Measurements from ENCODE around the gene COL6A3.

COL6A3 gene

DNA sequence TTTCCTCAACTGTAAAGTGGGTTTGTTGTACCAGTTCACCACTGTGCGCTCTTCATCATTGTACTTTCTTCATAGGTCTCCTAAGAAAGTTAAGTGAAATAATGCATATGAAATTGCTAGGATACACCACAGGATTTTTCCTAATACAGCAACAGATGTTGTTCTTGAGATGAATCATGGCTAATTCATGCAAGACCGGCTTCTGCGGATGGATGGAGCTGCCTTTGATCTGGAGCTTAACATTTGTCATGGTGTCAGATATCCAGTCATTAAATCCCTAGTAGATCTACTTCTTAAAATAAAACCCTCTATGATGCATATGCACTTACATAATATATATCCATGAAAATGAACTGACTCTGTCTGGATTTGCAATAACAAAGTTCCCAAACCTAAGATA lies 114.1 kb downstream of the COL6A3 start:
- DNase-seq = no peak
- Histone ChIP-seq H3K4me1 (ENCODE audit: control extremely low read depth in 1 of 4, control insufficient read depth in 4 of 4, insufficient read depth in 4 of 4, low read length in 3 of 4) (no peaks in the 10 kb centered on the region), H3K27me3 (replicated peaks in 2 of 5; ENCODE audit: control insufficient read depth in 4 of 5, insufficient read depth in 5 of 5, low read length in 4 of 5) (no peaks in the 10 kb centered on the region), H3K9me3 (ENCODE audit: control extremely low read depth in 1 of 5, control insufficient read depth in 4 of 5, insufficient read depth in 2 of 5, low read depth in 1 of 5, low read length in 4 of 5) (peaks cover 0 to 6% (median 3%) of the 10 kb centered on the region in 5 experiments), H3K36me3 (ENCODE audit: control insufficient read depth in 4 of 4, insufficient read depth in 4 of 4, low read length in 3 of 4) (no peaks in the 10 kb centered on the region), H3K4me3 (ENCODE audit: control insufficient read depth in 1 of 7, extremely low read depth in 1 of 7, insufficient read depth in 4 of 7, low read depth in 2 of 7, low read length in 6 of 7) (no peak overlapping the region), H3K27ac (ENCODE audit: insufficient read depth in 1 of 2, low read depth in 1 of 2, low read length in 2 of 2, poor library complexity in 1 of 2, severe bottlenecking in 2 of 2) (no peak overlapping the region)
- WGBS (ENCODE audit: insufficient coverage) = 100% methylated on average over 2 of the region's 3 CpGs
- ChIA-PET CTCF (no interaction called here), POLR2A (interaction anchor here (0.5 kb wide), 1 partner anchor 9 kb away, joined by 3 read pairs; no protein-coding TSS in a partner anchor)

DNA sequence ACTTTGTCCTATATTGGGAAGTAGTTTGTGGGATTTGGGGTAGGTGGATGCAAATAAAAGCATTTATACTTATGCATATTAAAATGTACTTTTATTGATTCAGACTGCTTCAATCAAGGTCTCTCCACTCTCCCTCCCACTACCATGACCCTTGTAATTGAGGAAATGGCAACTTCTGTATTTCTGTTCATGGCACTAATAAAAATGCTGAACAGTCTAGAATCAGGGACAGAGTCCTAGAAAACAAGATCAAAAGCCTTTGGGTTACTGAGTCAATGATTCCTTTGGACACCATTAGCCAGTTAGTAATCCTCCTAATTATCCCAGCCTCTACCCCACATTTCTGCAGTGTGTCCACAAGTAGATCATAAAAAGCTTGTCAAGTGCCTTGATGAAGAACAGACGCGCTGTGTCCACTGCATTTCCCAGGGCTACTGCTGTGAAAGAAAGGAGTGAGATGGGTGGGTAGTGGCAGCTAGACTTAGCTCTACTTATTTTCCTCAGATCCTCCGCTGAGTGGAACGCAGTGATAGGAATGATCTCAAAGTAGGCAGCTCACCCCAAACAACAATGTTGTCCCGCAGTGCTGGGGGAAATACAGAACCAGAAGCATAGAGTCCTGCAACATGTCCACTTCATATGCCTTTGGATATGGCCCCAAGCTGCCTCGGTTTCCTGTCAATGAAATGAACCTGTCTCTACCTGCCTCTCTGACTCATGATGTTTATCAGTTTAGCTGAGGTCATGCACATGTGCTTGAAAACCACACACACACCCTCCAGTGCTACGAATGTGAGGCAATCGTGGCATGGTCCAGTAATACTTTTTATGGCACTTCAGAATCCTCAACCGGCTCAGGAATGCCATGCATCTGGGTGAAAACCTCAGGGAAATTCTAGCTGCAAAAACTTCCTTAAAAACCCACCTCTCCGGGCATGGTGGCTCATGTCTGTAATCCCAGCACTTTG lies 115.5 kb downstream of the COL6A3 start:
- Histone ChIP-seq H3K27me3 (replicated peaks in 2 of 5; ENCODE audit: control insufficient read depth in 4 of 5, insufficient read depth in 5 of 5, low read length in 4 of 5) (no peaks in the 10 kb centered on the region), H3K9me3 (ENCODE audit: control extremely low read depth in 1 of 5, control insufficient read depth in 4 of 5, insufficient read depth in 2 of 5, low read depth in 1 of 5, low read length in 4 of 5) (peaks cover 0 to 4% (median 0%) of the 10 kb centered on the region in 5 experiments), H3K4me1 (ENCODE audit: control extremely low read depth in 1 of 4, control insufficient read depth in 4 of 4, insufficient read depth in 4 of 4, low read length in 3 of 4) (no peaks in the 10 kb centered on the region), H3K4me3 (ENCODE audit: control insufficient read depth in 1 of 7, extremely low read depth in 1 of 7, insufficient read depth in 4 of 7, low read depth in 2 of 7, low read length in 6 of 7) (no peak overlapping the region), H3K27ac (ENCODE audit: insufficient read depth in 1 of 2, low read depth in 1 of 2, low read length in 2 of 2, poor library complexity in 1 of 2, severe bottlenecking in 2 of 2) (no peak overlapping the region), H3K36me3 (ENCODE audit: control insufficient read depth in 4 of 4, insufficient read depth in 4 of 4, low read length in 3 of 4) (no peaks in the 10 kb centered on the region)
- 96% methylated on average over 9 of the region's 10 CpGs for WGBS (ENCODE audit: insufficient coverage)
- DNase-seq = no peak
- ChIA-PET CTCF (no interaction called here), POLR2A (interaction anchor here (0.8 kb wide), 1 partner anchor 14 kb away, joined by 3 read pairs; no protein-coding TSS in a partner anchor)

DNA sequence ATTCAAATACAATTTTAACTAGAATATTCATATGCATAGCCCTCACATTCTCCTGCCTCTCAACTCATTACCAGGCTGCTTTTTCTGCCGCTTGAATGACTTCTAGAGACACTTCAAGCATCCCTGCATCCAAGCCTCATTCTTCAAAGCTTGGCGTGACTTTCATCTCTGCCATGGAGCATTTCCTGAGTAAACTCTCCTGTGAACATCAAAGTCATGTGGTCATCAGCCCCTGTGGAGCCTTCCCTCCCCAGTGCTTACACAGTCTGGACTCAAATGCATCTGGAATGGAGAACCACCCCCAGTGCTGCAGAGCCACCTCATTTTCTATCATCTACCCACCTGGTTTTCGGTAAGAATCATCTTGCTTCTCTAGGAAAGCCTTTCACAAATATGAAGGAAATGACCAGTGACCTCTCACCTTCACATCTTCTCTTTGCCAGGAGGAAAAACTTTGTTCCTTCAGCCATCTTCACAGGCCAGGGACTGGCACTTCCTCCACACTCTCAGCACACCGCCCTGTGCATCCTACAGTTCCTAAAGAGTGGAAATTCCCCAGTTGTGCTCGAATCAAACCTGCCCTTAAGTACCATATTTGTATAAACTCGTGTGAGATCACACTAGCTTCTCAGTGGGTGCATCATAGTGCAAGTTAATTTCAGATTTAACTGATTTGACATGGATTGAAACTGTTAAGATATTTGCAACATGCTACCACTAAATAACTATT lies 116.4 kb downstream of the COL6A3 start:
- DNase-seq = no peak
- no peaks in the 10 kb centered on the region for H3K27me3 ChIP-seq (replicated peaks in 2 of 5; ENCODE audit: control insufficient read depth in 4 of 5, insufficient read depth in 5 of 5, low read length in 4 of 5)
- 96% methylated on average over 4 of the region's 6 CpGs for WGBS (ENCODE audit: insufficient coverage)
- H3K27ac ChIP-seq (ENCODE audit: insufficient read depth in 1 of 2, low read depth in 1 of 2, low read length in 2 of 2, poor library complexity in 1 of 2, severe bottlenecking in 2 of 2) = no peak overlapping the region
- H3K4me1 ChIP-seq (ENCODE audit: control extremely low read depth in 1 of 4, control insufficient read depth in 4 of 4, insufficient read depth in 4 of 4, low read length in 3 of 4) = no peaks in the 10 kb centered on the region
- POLR2A ChIA-PET = interaction anchor here (0.8 kb wide), 1 partner anchor 15 kb away, joined by 3 read pairs; no protein-coding TSS in a partner anchor
- no peaks in the 10 kb centered on the region for H3K36me3 ChIP-seq (ENCODE audit: control insufficient read depth in 4 of 4, insufficient read depth in 4 of 4, low read length in 3 of 4)
- peaks cover 0 to 1% (median 0%) of the 10 kb centered on the region in 5 experiments for H3K9me3 ChIP-seq (ENCODE audit: control extremely low read depth in 1 of 5, control insufficient read depth in 4 of 5, insufficient read depth in 2 of 5, low read depth in 1 of 5, low read length in 4 of 5)
- no peak overlapping the region for H3K4me3 ChIP-seq (ENCODE audit: control insufficient read depth in 1 of 7, extremely low read depth in 1 of 7, insufficient read depth in 4 of 7, low read depth in 2 of 7, low read length in 6 of 7)
- CTCF ChIA-PET = interaction anchor here (1.4 kb wide), 1 partner anchor 24 kb away, joined by 3 read pairs; no protein-coding TSS in a partner anchor

DNA sequence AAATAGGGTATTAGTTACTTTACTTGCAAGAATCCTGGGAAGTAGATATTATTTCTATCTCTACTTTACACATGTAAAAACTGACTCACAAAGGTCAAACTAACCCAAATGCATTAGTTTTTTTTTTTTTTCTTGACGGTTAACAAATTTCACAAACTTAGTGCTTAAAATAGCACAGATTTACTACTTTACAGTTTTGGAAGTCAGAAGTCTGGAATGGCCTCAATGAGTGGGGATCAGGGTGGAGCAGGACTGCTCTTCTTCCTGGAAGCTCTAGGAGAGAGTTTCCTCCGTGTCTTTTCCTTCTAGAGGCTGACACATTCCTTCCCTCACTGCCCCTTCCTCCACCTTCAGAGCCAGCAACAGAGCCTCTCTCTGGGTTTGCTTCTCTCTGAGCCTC lies 117.2 kb downstream of the COL6A3 start:
- 100% methylated on average over 1 of the region's 2 CpGs for WGBS (ENCODE audit: insufficient coverage)
- H3K4me1 ChIP-seq (ENCODE audit: control extremely low read depth in 1 of 4, control insufficient read depth in 4 of 4, insufficient read depth in 4 of 4, low read length in 3 of 4) = peaks cover 3 to 4% (median 4%) of the 10 kb centered on the region in 4 experiments
- DNase-seq = no peak
- no peak overlapping the region for H3K27ac ChIP-seq (ENCODE audit: insufficient read depth in 1 of 2, low read depth in 1 of 2, low read length in 2 of 2, poor library complexity in 1 of 2, severe bottlenecking in 2 of 2)
- H3K9me3 ChIP-seq (ENCODE audit: control extremely low read depth in 1 of 5, control insufficient read depth in 4 of 5, insufficient read depth in 2 of 5, low read depth in 1 of 5, low read length in 4 of 5) = peaks cover 0 to 1% (median 0%) of the 10 kb centered on the region in 5 experiments
- no peaks in the 10 kb centered on the region for H3K27me3 ChIP-seq (replicated peaks in 2 of 5; ENCODE audit: control insufficient read depth in 4 of 5, insufficient read depth in 5 of 5, low read length in 4 of 5)
- H3K36me3 ChIP-seq (ENCODE audit: control insufficient read depth in 4 of 4, insufficient read depth in 4 of 4, low read length in 3 of 4) = no peaks in the 10 kb centered on the region
- CTCF ChIA-PET = interaction anchor here (1.1 to 1.4 kb wide), 2 partner anchors 25 to 40 kb away, joined by 3 read pairs; no protein-coding TSS in a partner anchor
- H3K4me3 ChIP-seq (ENCODE audit: control insufficient read depth in 1 of 7, extremely low read depth in 1 of 7, insufficient read depth in 4 of 7, low read depth in 2 of 7, low read length in 6 of 7) = no peak overlapping the region
- POLR2A ChIA-PET = no interaction called here

DNA sequence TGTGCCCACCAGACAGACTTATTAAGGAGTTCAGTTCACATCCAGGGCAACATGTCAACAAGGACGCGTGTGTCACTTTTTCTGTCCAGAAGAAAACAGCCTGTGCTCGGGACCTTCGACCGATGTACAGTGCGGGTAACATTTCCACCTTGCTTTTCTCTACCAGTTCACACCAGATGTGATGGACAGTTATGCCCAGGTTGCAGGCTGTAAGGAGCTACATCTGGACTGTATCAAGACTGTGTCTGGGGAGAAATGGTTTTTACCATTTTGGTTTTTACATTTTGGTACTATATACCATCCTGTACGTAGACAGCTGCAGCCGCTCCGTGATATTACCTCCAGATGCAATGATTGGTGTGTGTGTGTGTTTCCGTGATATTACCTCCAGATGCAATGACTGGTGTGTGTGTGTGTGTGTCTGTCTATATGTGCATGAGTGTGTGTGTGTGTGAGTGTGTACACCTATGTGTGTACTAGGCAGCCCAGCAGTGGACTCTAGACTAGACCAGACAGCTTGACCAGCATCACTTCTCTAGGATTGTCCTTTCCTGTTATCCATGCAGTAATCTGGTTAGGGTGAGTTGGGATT lies 118.0 kb downstream of the COL6A3 start:
- peaks cover 0 to 1% (median 0%) of the 10 kb centered on the region in 5 experiments for H3K9me3 ChIP-seq (ENCODE audit: control extremely low read depth in 1 of 5, control insufficient read depth in 4 of 5, insufficient read depth in 2 of 5, low read depth in 1 of 5, low read length in 4 of 5)
- ChIA-PET POLR2A (no interaction called here), CTCF (interaction anchor here (1.1 to 1.4 kb wide), 2 partner anchors 26 to 41 kb away, joined by 3 read pairs; no protein-coding TSS in a partner anchor)
- no peaks in the 10 kb centered on the region for H3K27me3 ChIP-seq (replicated peaks in 2 of 5; ENCODE audit: control insufficient read depth in 4 of 5, insufficient read depth in 5 of 5, low read length in 4 of 5)
- peaks cover 3 to 11% (median 9%) of the 10 kb centered on the region in 4 experiments for H3K4me1 ChIP-seq (ENCODE audit: control extremely low read depth in 1 of 4, control insufficient read depth in 4 of 4, insufficient read depth in 4 of 4, low read length in 3 of 4)
- H3K4me3 ChIP-seq (ENCODE audit: control insufficient read depth in 1 of 7, extremely low read depth in 1 of 7, insufficient read depth in 4 of 7, low read depth in 2 of 7, low read length in 6 of 7) = no peak overlapping the region
- no peaks in the 10 kb centered on the region for H3K36me3 ChIP-seq (ENCODE audit: control insufficient read depth in 4 of 4, insufficient read depth in 4 of 4, low read length in 3 of 4)
- 99% methylated on average over 9 of the region's 10 CpGs for WGBS (ENCODE audit: insufficient coverage)
- no peak for DNase-seq
- H3K27ac ChIP-seq (ENCODE audit: insufficient read depth in 1 of 2, low read depth in 1 of 2, low read length in 2 of 2, poor library complexity in 1 of 2, severe bottlenecking in 2 of 2) = no peak overlapping the region

DNA sequence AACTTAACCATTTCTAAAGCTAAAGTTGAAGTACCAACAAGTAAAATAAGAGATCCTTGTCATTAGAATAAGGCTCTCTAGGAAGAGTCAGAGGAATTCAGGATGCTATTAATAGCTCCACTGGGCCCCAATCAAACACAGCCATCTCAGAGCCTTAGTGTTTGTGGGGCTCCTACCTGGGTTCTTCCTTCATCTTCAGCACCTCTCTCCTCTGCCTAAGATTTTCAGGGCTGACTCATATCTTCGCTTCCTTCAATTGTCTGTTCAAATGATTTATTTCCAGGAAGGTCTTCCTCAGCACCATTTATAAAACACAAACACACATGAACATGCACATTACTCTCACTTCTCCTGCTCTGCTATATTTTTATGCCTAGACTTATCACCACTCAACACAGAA lies 119.5 kb downstream of the COL6A3 start:
- Histone ChIP-seq H3K4me3 (ENCODE audit: control insufficient read depth in 1 of 7, extremely low read depth in 1 of 7, insufficient read depth in 4 of 7, low read depth in 2 of 7, low read length in 6 of 7) (no peak overlapping the region), H3K9me3 (ENCODE audit: control extremely low read depth in 1 of 5, control insufficient read depth in 4 of 5, insufficient read depth in 2 of 5, low read depth in 1 of 5, low read length in 4 of 5) (peaks cover 0 to 1% (median 0%) of the 10 kb centered on the region in 5 experiments), H3K27me3 (replicated peaks in 2 of 5; ENCODE audit: control insufficient read depth in 4 of 5, insufficient read depth in 5 of 5, low read length in 4 of 5) (peaks cover 0 to 3% (median 0%) of the 10 kb centered on the region in 5 experiments), H3K36me3 (ENCODE audit: control insufficient read depth in 4 of 4, insufficient read depth in 4 of 4, low read length in 3 of 4) (no peaks in the 10 kb centered on the region), H3K4me1 (ENCODE audit: control extremely low read depth in 1 of 4, control insufficient read depth in 4 of 4, insufficient read depth in 4 of 4, low read length in 3 of 4) (peaks cover 3 to 19% (median 15%) of the 10 kb centered on the region in 4 experiments), H3K27ac (ENCODE audit: insufficient read depth in 1 of 2, low read depth in 1 of 2, low read length in 2 of 2, poor library complexity in 1 of 2, severe bottlenecking in 2 of 2) (no peak overlapping the region)
- POLR2A ChIA-PET = no interaction called here
- CTCF ChIA-PET = interaction anchor here (1.2 to 1.4 kb wide), 2 partner anchors 119 to 140 kb away, joined by 3 to 5 read pairs; no protein-coding TSS in a partner anchor
- 100% methylated on average over 1 of the region's 1 CpG for WGBS (ENCODE audit: insufficient coverage)
- DNase-seq = no peak
